GM12892 (cell line): ENCODE data around the gene HABP4.
"Not testable (repeated sequence)": the region's sequence is repeated elsewhere in the genome, so short reads cannot be mapped to it uniquely, and the experiment has no call there.

Experiments
- DNase-seq: peaks from one replicate; pipeline ENCODE4 v3.0.0; 2011; ENCODE audit not compliant: insufficient read length
- FAIRE-seq: peaks from 2 replicates; lab custom pipeline; 2011; peaks lifted over from hg19 to GRCh38; lab: Jason Lieb, UNC
- POLR2A ChIP-seq: IDR thresholded peaks from 2 replicates; pipeline ENCODE4 v1.6.1; 2011; ENCODE audit warnings: low read depth, low read length, control low read depth
- POLR2AphosphoS5 ChIP-seq: IDR thresholded peaks from 2 replicates; pipeline ENCODE4 v1.6.1; 2011; ENCODE audit warnings: low read depth, low read length, control low read depth
- TAF1 ChIP-seq: IDR thresholded peaks from 2 replicates; pipeline ENCODE4 v1.6.1; 2011; ENCODE audit warnings: low read depth, mild to moderate bottlenecking, control low read depth, low read length, borderline replicate concordance

The HABP4 gene

GRCh38 chr9:96493757-96494156 lies 43.8 kb downstream of the HABP4 start:
- FAIRE-seq: no peak
- DNase-seq: no peak
- TF ChIP-seq POLR2A: no peak
- no peak for TF ChIP-seq TAF1
- TF ChIP-seq POLR2AphosphoS5: no peak

GRCh38 chr9:96494215-96494800 lies 44.3 kb downstream of the HABP4 start:
- no peak for DNase-seq
- TF ChIP-seq POLR2A (no peak), TAF1 (no peak), POLR2AphosphoS5 (no peak)
- FAIRE-seq: no peak

- TF ChIP-seq POLR2A: no peak
- no peak for TF ChIP-seq POLR2AphosphoS5
- no peak for TF ChIP-seq TAF1
- FAIRE-seq: no peak
Measured at GRCh38 chr9:96495341-96495740, 45.4 kb downstream of the HABP4 start.

GRCh38 chr9:96496368-96497116 lies 46.6 kb downstream of the HABP4 start:
- DNase-seq (no peak), FAIRE-seq (no peak)
- no peak for TF ChIP-seq TAF1
- TF ChIP-seq POLR2A: no peak
- TF ChIP-seq POLR2AphosphoS5: no peak

More at GRCh38 chr9:96495341-96495740, 45.4 kb downstream of the HABP4 start:
- DNase-seq: no peak

- FAIRE-seq: no peak
- no peak for DNase-seq
- TF ChIP-seq TAF1 (no peak), POLR2AphosphoS5 (no peak), POLR2A (no peak)
Measured at GRCh38 chr9:96497117-96497399, 47.1 kb downstream of the HABP4 start.

GRCh38 chr9:96498796-96499195 lies 48.8 kb downstream of the HABP4 start:
- FAIRE-seq: no peak
- no peak for DNase-seq
- TF ChIP-seq TAF1: no peak
- no peak for TF ChIP-seq POLR2A
- no peak for TF ChIP-seq POLR2AphosphoS5

- TF ChIP-seq TAF1: no peak
- TF ChIP-seq POLR2A: no peak
- TF ChIP-seq POLR2AphosphoS5: no peak
- DNase-seq (no peak), FAIRE-seq (no peak)
Measured at GRCh38 chr9:96499257-96499656, 49.3 kb downstream of the HABP4 start.

- FAIRE-seq (no peak), DNase-seq (no peak)
- TF ChIP-seq POLR2AphosphoS5 (no peak), TAF1 (no peak), POLR2A (no peak)
Measured at GRCh38 chr9:96500696-96501632, 51.0 kb downstream of the HABP4 start.

- no peak for FAIRE-seq
- DNase-seq: no peak
- TF ChIP-seq TAF1 (no peak), POLR2AphosphoS5 (no peak), POLR2A (no peak)
Measured at GRCh38 chr9:96501633-96502538, 51.9 kb downstream of the HABP4 start.

- TF ChIP-seq POLR2AphosphoS5: no peak
- TF ChIP-seq POLR2A: no peak
- TF ChIP-seq TAF1: no peak
- DNase-seq (no peak), FAIRE-seq (no peak)
Measured at GRCh38 chr9:96502539-96503373, 52.8 kb downstream of the HABP4 start.

- DNase-seq, FAIRE-seq: not testable (repeated sequence)
Measured at GRCh38 chr9:96503374-96503748, 53.4 kb downstream of the HABP4 start.
